DND-41 (cell line): Measurements from ENCODE around the gene PNCK.

ENCODE experiments used
- EZH2 ChIP-seq: IDR thresholded peaks from 3 replicates; pipeline ENCODE4 v1.6.1; 2012; ENCODE audit warnings: borderline replicate concordance, low read depth, mild to moderate bottlenecking, moderate library complexity, low read length, inconsistent platforms; ENCODE audit not compliant: severe bottlenecking
- TF ChIP-seq, protein P1 (sequence below): IDR thresholded peaks from 2 replicates; pipeline ENCODE4 v1.5.1; 2012; ENCODE audit warnings: borderline replicate concordance, low read length, moderate library complexity, mild to moderate bottlenecking; ENCODE audit not compliant: poor library complexity, severe bottlenecking; ENCODE audit errors: extremely low read depth

DNA sequence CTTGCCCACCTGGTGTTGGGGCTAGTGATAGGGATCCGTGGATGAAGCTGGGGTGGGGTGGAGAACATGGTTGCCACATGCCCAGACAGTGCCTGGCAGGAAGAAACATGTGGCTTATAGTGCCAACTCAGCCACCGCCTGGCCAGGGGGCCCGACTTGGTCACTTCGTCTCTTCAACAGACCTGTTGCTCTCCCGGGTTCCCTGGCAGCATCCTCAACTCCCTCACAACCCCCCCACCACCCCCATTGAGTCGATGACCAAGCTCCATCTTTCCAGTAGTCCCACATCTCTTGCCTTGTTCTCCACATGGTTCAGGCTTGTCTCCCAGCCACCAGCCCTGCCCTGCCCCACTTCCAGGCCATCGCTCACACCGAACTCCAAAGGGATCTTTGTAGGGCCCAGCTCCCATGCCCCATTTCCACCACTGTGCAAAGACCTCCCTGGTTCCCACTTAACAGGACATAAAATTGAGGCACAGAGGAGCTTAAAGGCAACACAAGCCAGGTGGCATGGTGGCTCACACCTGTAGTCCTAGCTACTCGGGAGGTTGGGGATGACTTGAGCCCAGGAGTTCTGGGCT lies 7.8 kb downstream of the PNCK start:
- TF ChIP-seq, protein P1, sequence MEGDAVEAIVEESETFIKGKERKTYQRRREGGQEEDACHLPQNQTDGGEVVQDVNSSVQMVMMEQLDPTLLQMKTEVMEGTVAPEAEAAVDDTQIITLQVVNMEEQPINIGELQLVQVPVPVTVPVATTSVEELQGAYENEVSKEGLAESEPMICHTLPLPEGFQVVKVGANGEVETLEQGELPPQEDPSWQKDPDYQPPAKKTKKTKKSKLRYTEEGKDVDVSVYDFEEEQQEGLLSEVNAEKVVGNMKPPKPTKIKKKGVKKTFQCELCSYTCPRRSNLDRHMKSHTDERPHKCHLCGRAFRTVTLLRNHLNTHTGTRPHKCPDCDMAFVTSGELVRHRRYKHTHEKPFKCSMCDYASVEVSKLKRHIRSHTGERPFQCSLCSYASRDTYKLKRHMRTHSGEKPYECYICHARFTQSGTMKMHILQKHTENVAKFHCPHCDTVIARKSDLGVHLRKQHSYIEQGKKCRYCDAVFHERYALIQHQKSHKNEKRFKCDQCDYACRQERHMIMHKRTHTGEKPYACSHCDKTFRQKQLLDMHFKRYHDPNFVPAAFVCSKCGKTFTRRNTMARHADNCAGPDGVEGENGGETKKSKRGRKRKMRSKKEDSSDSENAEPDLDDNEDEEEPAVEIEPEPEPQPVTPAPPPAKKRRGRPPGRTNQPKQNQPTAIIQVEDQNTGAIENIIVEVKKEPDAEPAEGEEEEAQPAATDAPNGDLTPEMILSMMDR, result no peak
- TF ChIP-seq EZH2, result no peak
